BLaER1 (cell line): ENCODE data around the gene GXYLT2.

Source experiments
- H3K27ac ChIP-seq: shearing (Covaris generic); formaldehyde crosslinking; 2 replicates; pipeline ENCODE4 v1.8.1; 2022
- H3K27me3 ChIP-seq: shearing (Covaris generic); formaldehyde crosslinking; 2 replicates; pipeline ENCODE4 v1.8.1; 2022
- H3K36me3 ChIP-seq: shearing (Covaris generic); formaldehyde crosslinking; 2 replicates; pipeline ENCODE4 v1.8.1; 2022
- H3K4me1 ChIP-seq: shearing (Covaris generic); formaldehyde crosslinking; 2 replicates; pipeline ENCODE4 v1.8.1; 2022
- H3K4me2 ChIP-seq: shearing (Covaris generic); formaldehyde crosslinking; 2 replicates; pipeline ENCODE4 v1.8.1; 2022
- H3K4me3 ChIP-seq: shearing (Covaris generic); formaldehyde crosslinking; 2 replicates; pipeline ENCODE4 v1.8.1; 2022
- H3K9ac ChIP-seq: shearing (Covaris generic); formaldehyde crosslinking; 2 replicates; pipeline ENCODE4 v1.8.1; 2022
- H3K9me3 ChIP-seq: shearing (Covaris generic); formaldehyde crosslinking; 2 replicates; pipeline ENCODE4 v1.8.1; 2022
- H4K20me1 ChIP-seq: shearing (Covaris generic); formaldehyde crosslinking; 2 replicates; pipeline ENCODE4 v1.8.1; 2022
- Cebpa-rat ChIP-seq: shearing (Covaris generic); IDR thresholded peaks from 2 replicates; pipeline ENCODE4 v1.8.1; 2022

Gene GXYLT2

DNA sequence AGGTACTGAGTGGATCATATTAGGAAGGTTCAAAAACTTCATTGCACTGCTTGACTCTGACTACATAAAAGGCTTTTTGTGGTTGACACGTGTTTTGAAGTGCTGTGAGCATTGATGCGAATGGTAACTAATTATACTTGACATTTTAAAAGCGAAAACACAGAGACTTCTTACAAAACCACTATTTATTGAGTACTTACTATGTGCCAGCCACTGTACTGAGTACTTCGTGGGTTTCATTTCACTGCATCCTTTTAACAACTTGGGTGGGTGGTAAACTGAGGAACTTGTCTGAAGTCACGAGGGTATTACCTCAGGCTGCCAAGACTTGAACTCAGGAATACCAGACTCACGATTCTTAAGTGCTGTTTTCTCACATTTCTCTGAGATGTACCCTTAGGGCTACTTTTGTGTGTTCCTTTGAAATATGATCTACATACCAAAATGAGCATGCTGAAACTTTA is 63.4 kb downstream of the GXYLT2 start:
- Histone ChIP-seq H3K9me3 (no peaks in the 10 kb centered on the region), H3K9ac (no peak overlapping the region), H4K20me1 (no peaks in the 10 kb centered on the region), H3K4me2 (peak overlapping the region; percentile 18), H3K27me3 (no peaks in the 10 kb centered on the region), H3K36me3 (no peaks in the 10 kb centered on the region), H3K4me1 (peaks cover 17% of the 10 kb centered on the region), H3K4me3 (no peak overlapping the region), H3K27ac (no peak overlapping the region)
- no peak for TF ChIP-seq Cebpa-rat

DNA sequence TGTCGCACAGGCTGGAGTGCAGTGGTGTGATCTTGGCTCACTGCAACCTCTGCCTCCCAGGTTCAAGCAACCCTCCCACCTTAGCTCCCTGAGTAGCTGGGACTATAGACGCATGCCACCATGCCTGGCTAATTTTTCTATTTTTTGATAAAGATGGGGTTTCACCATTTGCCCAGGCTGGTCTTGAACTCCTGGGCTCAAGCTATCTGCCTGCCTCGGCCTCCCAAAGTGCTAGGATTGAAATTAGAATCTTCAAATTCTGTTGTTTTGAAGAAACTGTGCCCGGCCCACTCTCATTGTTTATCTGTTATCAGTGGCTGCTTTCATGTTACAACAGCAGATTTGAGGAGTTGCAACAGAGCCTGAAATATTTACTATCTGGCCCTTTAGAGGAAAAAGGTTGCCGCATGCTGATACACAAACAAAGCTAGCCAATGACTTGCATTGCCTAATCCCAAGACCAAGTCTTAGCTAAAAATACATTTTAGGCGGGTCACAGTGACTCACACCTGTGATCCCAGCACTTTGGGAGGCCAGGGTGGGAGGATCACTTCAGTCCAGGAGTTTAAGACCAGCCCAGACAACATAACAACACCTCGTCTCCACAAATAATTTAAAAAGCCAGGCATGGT is 65.6 kb downstream of the GXYLT2 start:
- Histone ChIP-seq H3K9ac (no peak overlapping the region), H3K4me3 (no peak overlapping the region), H4K20me1 (no peaks in the 10 kb centered on the region), H3K27me3 (no peaks in the 10 kb centered on the region), H3K9me3 (no peaks in the 10 kb centered on the region), H3K4me1 (peaks cover 26% of the 10 kb centered on the region), H3K27ac (no peak overlapping the region), H3K4me2 (no peak overlapping the region), H3K36me3 (no peaks in the 10 kb centered on the region)
- TF ChIP-seq Cebpa-rat = no peak

DNA sequence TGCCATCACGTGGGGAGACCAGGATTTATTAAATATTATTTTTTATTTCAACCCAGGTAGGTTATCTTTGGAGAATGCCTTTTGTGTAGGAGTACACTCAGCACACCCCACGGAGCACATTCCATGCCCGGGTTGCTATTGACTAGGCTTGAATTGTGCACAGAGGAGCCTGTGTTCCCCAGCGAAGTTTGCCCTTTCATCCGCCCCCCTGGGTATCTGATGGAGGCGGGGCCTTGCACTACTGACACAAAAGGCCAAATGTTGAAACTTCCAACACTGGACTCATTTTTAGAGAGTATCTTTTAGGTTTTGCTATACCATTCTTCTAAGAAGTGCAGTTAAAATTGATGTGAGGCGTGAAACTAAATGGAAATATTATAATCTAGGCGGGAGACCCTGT is 69.5 kb downstream of the GXYLT2 start:
- H3K4me1 ChIP-seq = peaks cover 10% of the 10 kb centered on the region; the same call in 1 of the 2 replicates
- no peak overlapping the region for H3K9ac ChIP-seq
- H3K27me3 ChIP-seq = no peaks in the 10 kb centered on the region
- no peaks in the 10 kb centered on the region for H3K36me3 ChIP-seq
- no peak for TF ChIP-seq Cebpa-rat
- H3K4me3 ChIP-seq = no peak overlapping the region
- H3K9me3 ChIP-seq = no peaks in the 10 kb centered on the region
- H3K4me2 ChIP-seq = no peak overlapping the region
- no peak overlapping the region for H3K27ac ChIP-seq
- no peaks in the 10 kb centered on the region for H4K20me1 ChIP-seq

DNA sequence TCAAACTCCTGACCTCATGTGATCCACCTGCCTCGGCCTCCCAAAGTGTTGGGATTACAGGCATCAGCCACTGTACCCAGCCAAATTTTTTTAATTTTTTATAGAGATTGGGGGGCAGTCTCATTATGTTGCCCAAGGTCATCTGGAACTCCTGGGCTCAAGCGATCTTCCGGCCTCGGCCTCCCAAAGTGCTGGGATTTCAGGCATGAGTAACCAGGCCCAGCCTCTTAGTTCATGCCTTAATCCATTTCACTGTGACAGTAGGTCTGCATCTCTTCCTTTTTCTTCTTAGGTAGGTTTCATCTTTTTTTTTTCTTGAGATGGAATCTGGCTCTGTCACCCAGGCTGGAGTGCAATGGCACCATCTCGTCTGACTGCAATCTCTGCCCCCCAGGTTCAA is 71.5 kb downstream of the GXYLT2 start:
- H3K4me2 ChIP-seq = no peak overlapping the region
- H3K9ac ChIP-seq = no peak overlapping the region
- H4K20me1 ChIP-seq = no peaks in the 10 kb centered on the region
- H3K27me3 ChIP-seq = no peaks in the 10 kb centered on the region
- no peak overlapping the region for H3K4me3 ChIP-seq
- H3K9me3 ChIP-seq = no peaks in the 10 kb centered on the region
- no peak overlapping the region for H3K27ac ChIP-seq
- H3K36me3 ChIP-seq = no peaks in the 10 kb centered on the region
- TF ChIP-seq Cebpa-rat = no peak
- H3K4me1 ChIP-seq = peaks cover 12% of the 10 kb centered on the region

DNA sequence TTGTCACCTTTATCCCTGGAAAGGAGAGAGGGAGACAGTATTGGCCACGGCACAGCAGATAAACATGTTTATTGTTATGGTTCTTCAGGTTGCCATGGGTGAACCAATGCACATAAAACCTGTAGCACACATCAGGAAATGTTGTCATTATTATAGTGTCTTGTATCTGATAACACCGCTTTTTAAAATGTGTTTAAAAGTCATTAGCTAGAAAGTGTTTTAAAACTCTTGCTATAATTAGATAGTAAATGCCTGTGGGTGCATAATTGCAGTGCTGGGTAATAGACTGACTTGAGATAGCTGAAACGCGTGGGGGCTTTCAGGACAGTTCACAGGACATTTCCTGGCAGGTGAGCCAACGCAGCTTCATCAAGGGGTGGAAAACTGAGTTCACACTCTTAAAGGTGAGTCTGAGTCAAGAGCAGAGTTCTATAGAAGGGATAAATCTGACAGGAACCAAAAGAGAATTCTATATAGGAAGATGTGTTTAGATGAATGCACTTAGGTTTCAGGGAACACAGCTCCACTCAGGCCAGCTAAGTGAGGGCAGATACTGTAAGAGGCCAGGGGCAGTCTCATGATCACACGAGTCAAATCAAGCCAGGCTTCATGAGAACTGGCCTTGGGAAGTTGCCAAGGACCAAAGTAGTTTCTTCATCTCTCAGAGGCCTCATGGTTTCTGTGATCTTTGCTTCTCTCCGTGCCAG is 73.1 kb downstream of the GXYLT2 start:
- no peaks in the 10 kb centered on the region for H3K27me3 ChIP-seq
- H3K4me1 ChIP-seq = peaks cover 19% of the 10 kb centered on the region
- H3K36me3 ChIP-seq = no peaks in the 10 kb centered on the region
- no peak overlapping the region for H3K27ac ChIP-seq
- no peaks in the 10 kb centered on the region for H4K20me1 ChIP-seq
- no peak for TF ChIP-seq Cebpa-rat
- no peak overlapping the region for H3K4me2 ChIP-seq
- no peak overlapping the region for H3K9ac ChIP-seq
- no peak overlapping the region for H3K4me3 ChIP-seq
- H3K9me3 ChIP-seq = no peaks in the 10 kb centered on the region

DNA sequence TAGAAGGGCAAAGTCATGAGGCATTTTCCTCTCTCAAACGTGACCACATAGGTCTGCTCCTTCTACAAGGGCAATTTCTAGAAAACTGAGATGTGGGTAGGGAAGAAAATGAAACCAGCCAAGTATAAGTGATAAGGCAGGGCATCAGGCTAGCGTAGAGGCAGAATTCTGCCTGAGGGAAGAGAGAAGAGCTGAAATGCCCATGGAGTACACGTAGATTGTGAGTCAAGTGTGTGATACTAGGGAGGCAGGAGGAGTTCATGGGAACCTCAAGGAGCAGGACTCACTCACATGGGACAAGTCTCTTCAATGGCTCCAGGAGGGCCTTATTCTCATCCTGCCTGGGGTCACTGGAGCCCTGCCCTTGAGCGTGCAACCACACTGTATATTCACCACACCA is 73.9 kb downstream of the GXYLT2 start:
- no peak overlapping the region for H3K4me3 ChIP-seq
- H3K27ac ChIP-seq = no peak overlapping the region
- TF ChIP-seq Cebpa-rat = no peak
- no peaks in the 10 kb centered on the region for H4K20me1 ChIP-seq
- H3K9ac ChIP-seq = no peak overlapping the region
- H3K4me1 ChIP-seq = peaks cover 15% of the 10 kb centered on the region
- H3K36me3 ChIP-seq = no peaks in the 10 kb centered on the region
- H3K27me3 ChIP-seq = no peaks in the 10 kb centered on the region
- H3K9me3 ChIP-seq = no peaks in the 10 kb centered on the region
- no peak overlapping the region for H3K4me2 ChIP-seq

DNA sequence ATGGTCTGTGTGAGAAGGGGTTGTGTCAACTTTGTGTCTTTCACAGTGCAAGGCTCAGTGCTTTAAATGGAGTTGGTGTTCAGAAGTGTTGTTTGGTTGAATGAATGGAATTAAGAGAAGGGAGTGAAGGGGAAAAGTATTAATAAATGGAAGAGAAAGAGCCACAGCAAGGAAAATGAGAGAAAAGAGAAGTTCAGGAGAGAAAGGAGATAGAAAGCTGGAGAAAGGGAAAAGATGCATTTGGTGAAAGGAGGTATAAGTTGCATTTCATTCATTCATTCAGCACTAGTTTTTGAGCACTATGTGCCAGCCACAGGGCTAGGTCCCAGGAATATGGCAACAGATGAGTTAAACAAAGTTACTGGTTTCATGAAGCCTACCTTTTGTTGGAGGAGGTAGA is 74.5 kb downstream of the GXYLT2 start:
- H3K9ac ChIP-seq = no peak overlapping the region
- H3K4me3 ChIP-seq = no peak overlapping the region
- no peak overlapping the region for H3K4me2 ChIP-seq
- no peaks in the 10 kb centered on the region for H3K27me3 ChIP-seq
- H3K36me3 ChIP-seq = no peaks in the 10 kb centered on the region
- H3K4me1 ChIP-seq = peaks cover 10% of the 10 kb centered on the region
- no peaks in the 10 kb centered on the region for H3K9me3 ChIP-seq
- no peak for TF ChIP-seq Cebpa-rat
- H4K20me1 ChIP-seq = no peaks in the 10 kb centered on the region
- H3K27ac ChIP-seq = no peak overlapping the region

DNA sequence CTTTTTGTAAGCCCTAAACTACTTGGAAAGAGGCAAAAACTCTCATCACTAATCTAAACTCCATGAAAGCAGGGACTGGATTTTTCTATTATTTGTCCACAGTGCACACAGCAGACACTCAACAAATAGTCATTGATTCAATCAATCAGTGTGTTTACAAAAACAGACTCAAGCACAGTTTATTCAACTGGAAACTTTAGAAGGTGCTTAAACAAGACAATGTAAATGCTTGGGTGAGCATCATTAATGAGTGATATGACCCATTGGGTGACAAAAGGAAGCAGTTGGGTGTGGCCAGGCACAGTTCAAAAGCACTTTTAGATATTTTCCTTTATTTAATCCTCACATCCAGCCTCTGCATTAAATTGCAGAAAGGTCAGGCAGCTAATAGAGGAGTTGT is 76.8 kb downstream of the GXYLT2 start:
- no peak overlapping the region for H3K27ac ChIP-seq
- H3K9ac ChIP-seq = no peak overlapping the region
- H3K36me3 ChIP-seq = no peaks in the 10 kb centered on the region
- H4K20me1 ChIP-seq = no peaks in the 10 kb centered on the region
- H3K9me3 ChIP-seq = no peaks in the 10 kb centered on the region
- no peak for TF ChIP-seq Cebpa-rat
- H3K4me2 ChIP-seq = peak overlapping the region; percentile 19; the same call in 1 of the 2 replicates
- H3K4me1 ChIP-seq = peaks cover 9% of the 10 kb centered on the region
- H3K4me3 ChIP-seq = no peak overlapping the region
- no peaks in the 10 kb centered on the region for H3K27me3 ChIP-seq

DNA sequence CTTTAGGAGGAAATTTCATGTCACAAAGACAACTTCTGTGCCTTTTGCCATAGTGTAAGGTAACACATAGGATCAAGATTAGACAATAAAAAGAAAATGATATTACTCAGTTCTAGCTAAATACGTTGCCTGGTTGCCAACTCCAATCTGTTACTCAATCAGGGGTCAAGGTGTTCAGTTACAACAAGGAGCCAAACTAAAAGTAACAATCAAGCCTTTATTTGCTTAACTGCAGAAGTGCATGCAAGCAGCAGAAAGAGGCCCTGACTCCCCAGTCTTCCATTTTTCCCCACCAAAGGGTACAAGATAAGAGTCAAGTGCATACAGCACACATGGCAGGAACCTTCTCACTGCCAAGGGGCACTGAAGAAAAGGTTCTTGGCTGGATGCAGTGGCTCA is 80.4 kb downstream of the GXYLT2 start:
- no peaks in the 10 kb centered on the region for H4K20me1 ChIP-seq
- no peak for TF ChIP-seq Cebpa-rat
- no peak overlapping the region for H3K9ac ChIP-seq
- H3K4me3 ChIP-seq = no peak overlapping the region
- no peaks in the 10 kb centered on the region for H3K27me3 ChIP-seq
- H3K9me3 ChIP-seq = no peaks in the 10 kb centered on the region
- H3K36me3 ChIP-seq = no peaks in the 10 kb centered on the region
- peaks cover 9% of the 10 kb centered on the region for H3K4me1 ChIP-seq
- no peak overlapping the region for H3K4me2 ChIP-seq
- H3K27ac ChIP-seq = no peak overlapping the region

DNA sequence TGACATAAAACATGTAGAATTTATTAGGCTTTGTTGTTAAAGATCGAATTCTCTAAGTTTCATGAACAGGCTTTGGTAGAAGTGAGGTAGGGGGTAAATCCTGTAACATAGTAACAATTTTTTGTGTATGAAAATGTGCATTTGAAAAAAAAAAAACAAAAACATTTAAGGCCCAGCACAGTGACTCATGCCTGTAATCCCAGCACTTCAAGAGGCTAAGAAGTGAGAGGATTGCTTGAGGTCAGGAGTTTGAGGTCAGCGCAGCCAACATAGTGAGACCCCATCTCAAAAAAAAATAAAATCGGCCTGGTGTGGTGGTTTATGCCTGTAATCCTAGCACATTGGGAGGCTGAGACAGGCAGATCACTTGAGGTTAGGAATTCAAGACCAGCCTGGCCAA is 81.9 kb downstream of the GXYLT2 start:
- Histone ChIP-seq H3K36me3 (no peaks in the 10 kb centered on the region), H3K27ac (no peak overlapping the region)
- TF ChIP-seq Cebpa-rat = no peak

More for the DNA sequence above, 81.9 kb downstream of the GXYLT2 start:
- Histone ChIP-seq H3K9me3 (no peaks in the 10 kb centered on the region), H4K20me1 (no peaks in the 10 kb centered on the region), H3K4me3 (no peak overlapping the region), H3K27me3 (no peaks in the 10 kb centered on the region), H3K4me2 (no peak overlapping the region), H3K9ac (no peak overlapping the region), H3K4me1 (peaks cover 3% of the 10 kb centered on the region)
